ENCODE results near the gene PDE6B.
"Not testable (repeated sequence)": the region's sequence is repeated elsewhere in the genome, so short reads cannot be mapped to it uniquely, and the experiment has no call there.

The PDE6B gene

DNA sequence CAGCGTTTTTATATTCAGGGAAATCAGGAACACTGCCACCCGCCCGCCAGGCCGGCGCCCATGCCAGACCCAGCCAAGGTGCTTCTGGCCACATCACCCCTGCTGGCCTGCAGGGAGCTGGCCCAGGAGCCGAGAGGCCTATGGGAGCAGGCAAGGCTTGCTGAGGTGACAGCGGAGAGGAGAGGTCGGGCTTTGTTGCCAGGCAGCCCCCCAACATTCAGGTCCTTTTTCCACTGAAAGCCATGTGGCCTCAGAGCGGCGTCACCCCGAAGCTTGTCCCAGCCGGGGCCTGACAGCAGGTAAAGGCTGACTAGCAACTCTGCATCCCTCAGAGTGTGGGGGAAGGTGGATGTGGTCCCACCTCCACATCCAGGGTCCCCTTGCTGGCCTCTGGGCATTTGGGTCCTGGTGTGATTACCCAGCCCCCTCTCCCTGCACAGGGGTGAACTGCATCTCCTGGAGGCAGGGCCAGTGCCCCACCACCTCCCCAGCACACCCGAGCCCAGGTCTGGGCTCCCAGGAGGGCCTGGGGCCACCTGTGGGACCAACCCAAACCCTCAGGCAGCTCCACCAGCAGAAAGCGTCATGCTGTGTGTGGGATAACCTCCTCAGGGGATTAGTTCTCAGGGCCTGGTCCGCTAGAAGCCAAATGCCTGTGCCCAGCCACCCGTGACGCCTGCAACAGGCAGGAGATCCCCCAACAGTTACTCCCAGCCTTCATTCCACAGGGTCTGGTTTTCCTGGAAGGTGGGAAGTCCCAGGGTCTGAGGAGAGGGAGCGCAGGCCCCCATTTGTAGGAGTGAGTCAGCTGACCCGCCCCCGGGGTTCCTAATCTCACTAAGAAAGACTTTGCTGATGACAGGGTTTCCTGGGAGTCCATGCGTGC, at the start of gene PDE6B:
Gene PDE6B, plus strand, starts transcription at position 869 of the 886 bp plus-strand sequence. CDS start 54 bp downstream, outside the sequence.
- no peak for DNase-seq

DNA sequence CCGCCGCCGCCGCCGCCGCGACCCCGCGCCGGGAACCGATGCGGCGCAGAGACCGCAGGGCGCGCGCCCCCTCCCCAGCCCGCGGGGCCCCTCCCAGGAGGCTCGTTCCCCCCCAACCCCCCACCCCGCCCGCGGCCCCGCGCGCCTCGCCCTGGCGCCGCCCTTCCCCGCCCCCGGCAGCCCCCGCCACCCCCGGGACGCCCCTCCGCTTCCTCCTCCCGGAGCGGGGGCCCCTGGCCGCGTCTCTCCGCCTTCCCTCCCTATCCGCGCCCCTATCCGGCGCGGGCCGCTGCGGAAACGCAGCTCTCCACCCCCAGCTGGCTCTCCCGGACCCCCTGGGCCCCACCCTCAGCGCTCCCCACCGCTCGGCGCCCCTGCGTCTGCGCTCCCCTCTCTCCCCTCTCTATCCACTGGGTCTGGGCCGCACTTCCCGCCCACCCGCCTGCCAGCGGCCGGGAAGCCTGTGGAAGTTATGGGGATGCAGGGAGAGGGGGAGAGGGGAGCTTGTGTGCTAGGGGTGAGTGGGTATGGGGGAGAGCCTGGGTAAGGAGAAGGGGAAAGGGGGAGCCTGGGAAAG, 49.0 kb upstream of the PDE6B start, which contains the start of gene TMEM271:
Gene TMEM271, minus strand, starts transcription at position 51 of the 577 bp plus-strand sequence. CDS start 233 bp downstream, outside the sequence.
- DNase-seq = no peak

DNA sequence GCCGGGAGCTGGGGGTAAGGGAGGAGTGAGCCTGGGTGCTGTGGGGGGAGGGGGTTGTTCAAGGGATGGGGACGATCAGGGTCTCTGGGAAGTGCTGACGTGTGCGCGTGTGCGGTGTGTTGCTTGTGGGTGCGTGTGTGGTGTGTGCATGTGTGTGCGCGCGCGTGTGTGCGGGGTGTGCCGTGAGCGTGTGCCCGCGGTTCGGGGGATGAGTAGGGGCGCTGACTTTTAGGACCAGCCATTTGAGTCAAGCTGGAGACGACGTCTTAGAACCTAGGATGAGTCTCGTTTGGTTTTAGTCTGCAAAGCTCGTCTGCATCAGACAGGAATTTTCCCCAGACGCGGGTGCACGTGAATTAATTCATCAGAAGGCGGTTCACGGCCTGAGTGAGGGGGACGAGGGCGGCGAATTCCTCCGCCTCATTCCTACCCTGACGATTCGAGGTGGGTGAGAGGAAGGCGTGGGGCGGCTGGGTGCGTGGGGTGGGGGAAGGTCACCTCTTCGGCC, 48.3 kb upstream of the PDE6B start:
- DNase-seq = no peak

DNA sequence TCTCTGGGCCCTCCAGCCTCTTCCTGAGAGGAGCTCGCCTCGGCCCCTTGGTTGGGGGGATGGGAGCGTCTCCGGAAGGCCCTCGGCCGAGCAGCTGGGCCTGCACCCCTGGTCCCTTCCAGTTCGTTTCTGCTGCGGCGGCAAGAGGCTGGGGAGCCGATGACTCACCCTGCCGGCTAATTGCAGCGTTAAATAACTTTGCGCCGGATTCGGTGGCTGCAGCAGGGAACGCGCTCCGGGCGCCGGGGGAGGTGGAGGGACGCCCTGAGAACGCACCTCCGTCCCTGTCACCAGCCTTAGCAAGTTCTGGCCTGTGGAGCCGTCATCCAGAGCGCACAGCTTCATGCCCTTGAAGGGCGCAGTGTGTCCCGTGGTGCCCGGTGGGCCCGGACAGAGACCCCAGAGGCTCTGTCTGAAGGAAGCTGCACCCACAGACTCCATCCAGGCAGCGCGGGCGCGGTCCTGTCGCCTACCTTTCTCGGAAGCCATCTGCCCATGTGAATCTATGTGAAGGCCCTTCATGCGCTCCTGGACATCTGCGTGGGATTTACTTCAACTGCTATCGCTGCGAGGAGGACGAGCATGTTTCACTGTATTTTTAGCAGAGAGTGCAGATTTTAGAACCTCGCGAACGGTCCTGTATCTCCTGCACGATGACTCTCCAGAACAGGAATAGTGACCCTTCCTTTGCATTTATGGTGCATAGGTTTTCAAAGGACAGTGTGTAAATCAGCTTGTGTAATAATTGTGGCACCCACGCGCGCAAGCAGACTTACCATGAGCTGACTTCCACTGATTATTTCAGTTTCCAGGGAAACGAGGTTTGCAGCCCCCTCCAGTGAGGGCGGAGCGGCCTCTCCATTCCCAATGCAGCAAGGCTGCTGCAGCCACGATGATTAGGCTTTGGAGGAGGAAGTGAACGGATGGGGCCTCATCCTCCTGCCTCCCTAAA, 47.6 kb upstream of the PDE6B start:
- DNase-seq = no peak

DNA sequence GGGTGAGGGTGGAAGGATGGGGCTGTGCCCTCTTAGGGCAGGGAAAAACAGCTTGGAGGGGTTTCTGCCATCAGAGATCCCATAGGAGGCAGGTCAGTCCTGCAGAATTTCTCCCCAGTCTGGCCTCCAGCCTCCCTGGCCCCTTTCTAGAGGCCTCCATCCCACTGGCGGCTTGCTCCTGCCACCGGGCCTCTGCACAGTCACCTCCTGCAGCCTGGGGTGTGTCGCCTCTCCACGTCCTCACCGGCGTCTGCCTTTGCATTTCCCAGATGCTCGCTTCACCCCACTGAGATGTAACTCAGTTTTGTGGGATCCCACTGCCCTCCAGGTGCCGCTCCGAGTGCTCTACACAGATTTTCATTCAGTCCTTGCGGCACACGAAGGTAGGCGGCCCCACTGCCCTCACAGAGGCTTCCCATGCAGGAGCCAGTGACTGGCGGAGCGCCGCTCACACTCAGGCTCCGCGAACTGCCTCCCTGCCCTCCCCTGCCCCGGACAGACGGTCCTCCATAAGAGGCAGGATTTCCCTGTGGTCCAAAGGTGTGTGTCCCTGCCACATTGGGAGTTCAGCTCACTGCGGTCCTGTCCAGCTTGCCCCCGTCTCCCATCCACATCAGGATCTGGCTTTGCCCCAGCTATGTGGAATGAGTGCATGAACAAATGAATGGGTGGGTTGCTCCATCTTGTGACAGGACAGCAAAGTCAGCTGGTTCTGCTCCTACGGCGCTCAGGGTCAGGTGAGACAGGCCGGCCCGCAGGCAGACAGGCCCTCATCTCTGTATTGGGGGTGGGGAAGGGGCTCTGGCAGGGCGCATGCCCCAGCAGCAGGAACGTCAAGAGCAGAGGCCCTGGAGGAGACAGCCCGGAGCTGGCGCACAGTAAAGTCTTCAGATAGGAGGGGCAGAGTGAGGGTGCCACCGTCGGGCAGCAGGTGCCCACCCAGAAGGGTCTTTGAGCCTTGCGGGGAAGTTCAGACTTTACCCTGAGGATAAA, 46.6 kb upstream of the PDE6B start:
- no peak for DNase-seq

DNA sequence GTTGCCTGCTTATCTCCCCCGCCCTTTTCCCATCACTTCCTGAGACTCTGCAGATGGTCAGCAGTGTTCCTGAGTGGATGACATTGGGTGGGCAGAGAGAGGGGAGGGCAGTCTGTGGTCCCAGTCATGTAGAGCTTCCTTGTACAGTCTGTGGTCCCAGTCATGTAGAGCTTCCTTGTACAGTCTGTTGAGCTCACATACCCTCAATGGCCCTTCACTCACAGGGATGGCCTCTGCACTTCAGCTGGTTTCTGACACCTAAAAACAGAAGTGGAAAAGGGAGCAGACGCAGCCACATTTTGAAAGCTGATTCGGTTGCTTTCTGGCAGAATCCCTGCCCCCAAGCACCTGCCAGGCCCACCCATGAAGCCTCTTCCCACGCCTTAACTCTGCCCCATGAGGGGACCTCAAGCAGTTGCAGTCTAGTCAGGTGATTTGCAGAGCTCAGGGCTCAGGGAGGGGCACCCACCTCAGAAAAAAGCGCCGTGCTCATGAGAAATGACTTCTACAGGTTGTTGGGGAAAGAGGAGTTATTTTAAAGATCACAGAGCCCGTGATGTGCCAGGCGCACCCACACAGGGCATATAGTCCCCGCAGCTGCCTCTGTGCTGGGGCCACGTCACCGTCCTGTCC, 45.7 kb upstream of the PDE6B start:
- no peak for DNase-seq

DNA sequence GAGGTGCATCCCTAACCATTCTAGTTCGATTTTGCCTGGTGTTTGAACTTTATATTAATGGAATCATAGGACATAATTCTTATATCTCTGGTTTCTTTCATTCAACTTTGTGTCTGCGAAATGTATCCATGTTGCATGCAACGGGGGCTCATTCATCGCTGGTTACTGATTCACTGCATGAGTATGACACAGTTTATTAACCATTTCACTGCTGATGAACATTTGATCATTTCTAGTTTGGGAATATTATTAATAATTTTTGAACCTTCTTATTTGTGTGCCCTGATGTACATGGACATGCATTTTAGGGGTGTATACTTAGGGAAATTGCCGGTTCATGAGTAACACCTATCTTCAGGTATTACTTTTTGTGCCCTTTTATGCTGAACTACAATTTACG, 44.2 kb upstream of the PDE6B start:
- no peak for DNase-seq

DNA sequence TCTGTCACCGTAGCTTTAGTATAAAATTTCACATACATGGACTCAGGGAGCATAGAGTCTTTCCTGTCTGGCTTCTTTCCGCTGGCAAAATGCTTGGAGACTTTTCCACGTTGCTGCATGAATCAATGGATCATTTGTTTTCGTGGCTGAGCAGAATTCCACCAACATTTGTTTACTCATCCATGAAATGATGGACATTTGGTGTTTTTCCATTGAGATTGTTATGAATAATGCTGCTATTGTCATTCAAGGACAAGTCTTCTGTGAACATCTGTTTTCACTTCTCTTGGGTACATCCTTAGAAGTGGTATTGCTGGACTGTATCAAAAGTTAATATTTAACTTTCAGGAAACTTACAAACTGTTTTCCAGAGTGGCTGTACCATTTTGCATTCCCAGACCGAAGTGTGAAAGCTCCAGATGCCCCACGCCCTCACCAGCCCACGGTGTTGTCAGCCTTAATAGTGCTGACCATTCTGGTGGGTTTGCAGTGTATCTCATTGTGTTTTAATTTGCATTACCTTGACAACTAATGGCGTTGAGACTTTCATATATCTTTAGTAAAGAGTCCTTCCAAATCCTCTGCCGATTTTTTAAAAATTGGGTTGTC, 43.5 kb upstream of the PDE6B start:
- DNase-seq = no peak

DNA sequence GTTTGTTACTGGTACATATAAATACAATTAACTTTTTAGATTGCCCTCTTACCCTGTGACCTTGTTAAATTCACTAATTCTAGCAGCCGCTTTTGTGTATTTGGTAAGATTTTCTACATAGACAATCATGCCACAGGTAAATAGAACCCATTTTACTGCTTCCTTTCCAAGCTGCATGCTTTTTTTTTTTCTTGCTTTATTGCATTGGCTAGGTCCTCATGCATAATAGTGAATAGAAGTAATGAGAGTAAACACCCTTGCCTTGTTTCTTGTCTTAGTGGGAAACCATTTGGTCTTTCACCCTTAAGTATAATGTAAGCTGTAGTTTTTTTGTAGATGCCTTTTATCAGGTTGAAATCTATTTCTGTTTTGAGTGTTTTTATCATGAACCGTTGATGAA, 41.6 kb upstream of the PDE6B start:
- no peak for DNase-seq

DNA sequence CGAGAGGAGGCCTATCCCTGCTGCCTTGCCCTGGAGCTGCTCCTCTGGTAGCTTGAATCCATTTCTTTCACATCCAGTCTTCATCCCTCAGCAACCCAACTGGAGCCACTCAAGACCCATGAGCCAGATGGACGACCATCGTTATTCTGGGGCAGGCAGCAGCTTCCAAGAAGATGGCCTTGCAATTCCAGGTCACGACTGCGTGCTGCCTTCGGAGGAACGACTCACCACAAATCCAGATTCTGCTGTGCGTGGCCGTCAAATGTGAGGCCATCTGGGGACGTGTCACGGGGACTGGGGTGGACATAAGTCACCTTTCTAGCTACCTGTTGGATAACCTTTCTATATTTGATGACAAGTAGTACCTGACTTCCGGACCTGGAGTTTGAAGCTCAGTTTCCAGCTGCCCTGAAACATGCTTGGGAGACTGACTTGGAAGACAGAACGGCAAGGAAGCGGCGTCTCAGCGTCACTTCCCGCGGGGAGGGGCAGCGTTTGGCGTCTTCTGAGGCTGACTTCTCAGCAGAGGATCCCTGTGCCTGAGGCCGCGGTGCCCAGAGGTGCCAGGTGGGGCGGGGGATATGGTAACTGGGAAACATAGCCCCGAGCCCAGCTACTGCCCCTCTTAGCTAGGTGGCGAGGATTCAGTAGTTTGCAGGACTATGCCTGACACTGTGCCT, 37.6 kb upstream of the PDE6B start:
- DNase-seq = no peak

DNA sequence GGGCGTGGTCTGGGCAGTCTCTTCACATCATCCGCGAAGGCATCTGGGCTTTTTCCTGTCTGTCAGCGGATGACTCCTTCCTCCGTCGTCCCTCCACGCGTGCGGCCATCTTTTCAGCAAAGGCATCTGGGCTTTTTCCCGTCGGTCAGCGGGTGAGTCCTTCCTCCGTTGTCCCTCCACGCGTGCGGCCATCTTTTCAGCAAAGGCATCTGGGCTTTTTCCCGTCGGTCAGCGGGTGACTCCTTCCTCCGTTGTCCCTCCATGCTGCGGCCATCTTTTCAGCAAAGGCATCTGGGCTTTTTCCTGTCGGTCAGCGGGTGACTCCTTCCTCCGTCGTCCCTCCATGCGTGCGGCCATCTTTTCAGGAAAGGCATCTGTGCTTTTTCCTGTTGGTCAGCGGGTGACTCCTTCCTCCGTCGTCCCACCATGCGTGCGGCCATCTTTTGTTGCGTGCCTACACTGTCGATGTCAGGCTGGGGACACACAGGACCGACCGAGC, 37.0 kb upstream of the PDE6B start:
- no peak for DNase-seq

DNA sequence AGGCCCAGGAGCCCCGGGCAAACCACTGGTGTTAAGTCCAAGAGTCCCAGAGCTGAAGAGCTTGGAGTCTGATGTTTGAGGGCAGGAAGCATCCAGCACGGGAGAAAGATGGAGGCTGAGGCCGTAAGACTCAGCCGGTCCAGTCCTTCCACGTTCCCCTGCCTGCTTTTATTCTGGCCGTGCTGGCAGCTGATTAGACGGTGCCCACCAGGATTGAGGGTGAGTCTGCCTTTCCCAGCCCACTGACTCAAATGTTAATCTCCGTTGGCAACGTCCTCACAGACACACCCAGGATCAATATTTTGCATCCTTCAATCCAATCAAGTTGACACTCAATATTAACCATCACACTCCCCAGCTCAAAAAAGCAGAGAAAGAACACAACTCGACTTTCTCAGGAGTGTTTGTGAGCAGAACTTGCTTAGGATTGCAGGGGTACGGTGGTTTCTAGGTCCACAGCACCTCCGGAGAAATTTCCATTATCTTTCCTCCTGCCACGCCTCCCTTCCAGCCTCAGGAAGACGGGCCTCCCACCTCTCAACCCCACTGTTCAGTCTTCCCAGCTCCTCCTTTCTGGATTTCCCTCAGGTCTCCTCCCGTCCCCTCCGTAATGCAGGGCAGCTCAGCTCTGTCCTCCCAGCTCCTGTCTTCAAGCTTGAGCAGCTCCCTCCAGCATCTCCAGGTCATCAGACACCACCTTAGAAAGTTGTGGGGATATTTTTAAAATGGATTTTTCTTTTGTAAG, 36.0 kb upstream of the PDE6B start:
- DNase-seq = no peak

DNA sequence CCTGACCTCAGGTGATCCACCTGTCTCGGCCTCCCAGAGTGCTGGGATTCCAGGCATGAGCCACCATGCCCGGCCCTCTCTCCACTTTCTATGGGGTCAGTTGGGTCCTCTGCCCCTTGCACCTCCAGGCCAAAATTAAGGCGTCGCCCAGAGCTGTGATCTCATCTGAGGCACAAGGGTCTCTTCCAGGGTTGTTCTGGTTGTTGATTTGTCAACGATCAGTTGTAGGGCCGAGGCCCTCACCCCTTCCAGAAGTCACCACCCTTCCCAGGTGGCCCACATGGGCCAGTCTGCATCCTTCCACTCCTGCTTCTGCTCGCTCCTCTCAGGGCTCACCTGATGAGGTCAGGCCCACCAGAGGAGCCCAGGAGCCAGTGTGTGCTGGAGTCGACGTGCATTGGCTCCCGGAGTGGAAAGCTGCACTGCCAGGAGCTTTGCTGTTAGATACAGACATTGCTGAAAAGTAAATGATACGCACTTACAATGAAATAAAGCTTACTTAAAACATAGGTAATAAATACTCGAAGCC, 35.0 kb upstream of the PDE6B start:
- DNase-seq = no peak

DNA sequence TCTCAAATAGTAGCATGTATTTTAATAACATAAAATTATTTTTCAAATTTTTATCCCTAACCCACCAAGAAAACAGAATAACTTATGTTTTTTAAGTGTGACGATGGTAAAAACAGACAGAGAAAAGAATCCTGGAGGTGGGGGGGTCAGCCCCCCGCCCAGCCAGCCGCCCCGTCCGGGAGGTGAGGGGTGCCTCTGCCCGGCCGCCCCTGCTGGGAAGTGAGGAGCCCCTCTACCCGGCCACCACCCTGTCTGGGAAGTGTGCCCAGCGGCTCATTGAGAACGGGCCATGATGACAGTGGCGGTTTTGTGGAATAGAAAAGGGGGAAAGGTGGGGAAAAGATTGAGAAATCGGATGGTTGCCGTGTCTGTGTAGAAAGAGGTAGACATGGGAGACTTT, 33.2 kb upstream of the PDE6B start:
- DNase-seq = not testable (repeated sequence)

DNA sequence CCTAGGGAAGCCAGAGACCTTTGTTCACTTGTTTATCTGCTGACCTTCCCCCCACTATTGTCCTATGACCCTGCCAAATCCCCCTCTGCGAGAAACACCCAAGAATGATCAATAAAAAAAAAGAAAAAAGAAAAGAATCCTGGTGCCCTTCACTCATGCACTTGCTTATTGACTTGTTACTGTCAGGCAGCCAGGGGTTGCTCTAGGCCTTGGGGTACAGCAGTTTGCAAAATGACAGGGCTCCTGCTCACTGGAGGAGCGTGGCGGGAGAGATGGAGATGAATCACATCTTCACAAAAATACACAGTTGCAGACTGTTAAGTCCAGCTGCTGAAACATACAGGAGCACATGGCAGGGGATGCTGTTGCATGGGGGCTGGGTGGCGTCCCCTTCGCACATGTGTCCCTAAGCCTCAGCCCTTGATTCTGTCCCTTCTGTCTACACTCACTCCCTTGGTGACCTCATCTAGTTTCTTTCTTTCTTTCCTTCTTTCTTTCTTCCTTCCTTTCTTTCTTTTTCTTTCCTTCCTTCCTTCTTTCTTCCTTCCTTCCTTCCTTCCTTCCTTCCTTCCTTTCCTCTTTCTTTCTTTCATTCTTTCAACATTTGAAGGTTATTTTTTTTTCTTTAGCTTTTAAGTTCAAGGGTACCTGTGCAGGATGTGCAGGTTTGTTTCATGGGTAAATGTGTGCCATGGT, 32.4 kb upstream of the PDE6B start:
- no peak for DNase-seq

DNA sequence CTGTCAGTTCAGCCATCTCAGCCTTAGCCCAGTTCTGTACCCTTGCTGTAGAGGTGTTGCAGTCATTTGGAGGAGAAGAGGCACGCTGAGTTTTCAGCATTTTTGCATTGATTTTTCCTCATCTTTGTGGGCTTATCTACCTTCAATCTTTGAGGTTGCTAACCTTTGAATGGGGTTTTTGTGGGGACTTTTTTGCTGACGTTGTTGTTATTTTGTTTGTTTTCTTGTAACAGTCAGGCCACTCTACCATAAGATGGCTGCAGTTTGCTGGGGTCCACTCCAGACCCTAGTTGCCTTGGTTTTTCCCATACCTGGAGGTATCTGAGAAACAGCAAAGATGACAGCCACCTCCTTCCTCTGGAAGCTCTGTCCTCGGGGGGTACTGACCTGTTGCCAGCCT, 26.4 kb upstream of the PDE6B start:
- no peak for DNase-seq

DNA sequence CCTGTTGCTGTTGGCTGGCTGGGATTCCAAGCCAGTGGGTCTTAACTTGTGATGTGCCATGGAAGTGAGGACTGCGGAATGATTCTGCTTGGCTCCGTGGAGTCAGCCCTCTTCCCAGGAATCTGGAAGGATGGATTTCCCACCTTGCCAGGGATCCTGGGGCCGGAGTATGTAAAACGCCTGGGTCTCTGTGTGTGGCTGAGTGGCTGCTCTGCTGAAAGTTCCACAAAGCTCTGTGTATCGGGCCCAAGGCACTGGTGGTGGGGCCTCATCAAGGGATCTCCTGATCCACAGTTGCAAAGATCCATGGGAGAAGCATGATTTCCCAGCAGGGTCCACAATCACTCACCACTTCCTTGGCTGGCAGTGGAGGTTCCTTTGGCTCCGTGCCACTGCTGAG, 25.2 kb upstream of the PDE6B start:
- no peak for DNase-seq

DNA sequence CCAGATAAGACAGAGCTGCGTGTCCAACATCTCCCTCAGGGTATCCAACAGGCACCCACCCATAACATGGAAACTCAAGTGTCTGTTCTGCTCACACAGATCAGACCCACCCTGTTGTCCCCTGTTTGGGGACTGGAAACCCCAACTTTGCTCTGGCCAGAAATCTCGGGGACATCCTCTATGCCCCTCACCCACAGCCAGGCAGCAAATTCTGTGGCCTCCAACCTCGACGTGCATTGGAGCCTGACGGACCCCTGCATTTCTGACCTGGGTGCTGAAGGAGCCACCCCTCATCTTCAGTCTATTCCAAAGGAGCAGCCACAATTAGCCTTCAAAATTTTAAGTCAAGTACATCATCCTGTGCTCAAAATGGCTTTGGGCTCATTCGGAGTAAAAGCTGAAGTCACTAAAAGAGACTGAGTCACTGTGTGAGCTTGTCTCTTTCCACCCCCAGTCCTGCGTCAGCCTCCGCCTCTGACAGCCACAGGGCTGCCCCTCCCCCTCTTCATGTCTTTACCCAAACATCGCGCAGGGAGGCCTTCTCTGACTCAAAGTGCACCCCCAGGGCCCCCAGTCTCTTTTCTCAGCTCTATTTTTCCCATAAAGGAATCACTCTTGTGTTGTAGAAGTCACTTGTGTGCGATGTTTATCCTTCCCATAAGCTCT, 24.4 kb upstream of the PDE6B start:
- no peak for DNase-seq
